ENCODE data around the gene TPCN1.

TPCN1 gene

DNA sequence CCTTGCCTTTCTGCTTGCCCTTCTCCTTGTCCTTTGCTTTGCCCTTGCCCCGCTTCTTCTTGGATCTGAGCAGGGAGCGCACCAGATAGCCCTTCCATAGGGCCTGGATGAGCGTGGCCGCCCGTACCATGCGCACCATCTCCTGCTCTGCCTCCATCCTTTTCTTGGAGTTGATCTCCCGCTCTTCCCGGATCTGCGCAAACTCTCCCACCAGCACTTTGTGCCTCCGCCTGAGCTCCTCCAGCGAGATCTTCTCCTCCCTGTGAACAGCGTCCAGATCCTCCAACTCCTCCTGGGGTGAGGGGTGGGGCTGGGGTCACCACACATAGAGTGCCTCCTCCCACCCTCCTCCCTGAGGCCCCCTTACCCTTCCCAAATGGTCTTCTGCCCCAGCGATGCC lies 25.7 kb upstream of the TPCN1 start:
- no peak for DNase-seq (ENCODE audit: low spot score)
- TF ChIP-seq, protein P1, sequence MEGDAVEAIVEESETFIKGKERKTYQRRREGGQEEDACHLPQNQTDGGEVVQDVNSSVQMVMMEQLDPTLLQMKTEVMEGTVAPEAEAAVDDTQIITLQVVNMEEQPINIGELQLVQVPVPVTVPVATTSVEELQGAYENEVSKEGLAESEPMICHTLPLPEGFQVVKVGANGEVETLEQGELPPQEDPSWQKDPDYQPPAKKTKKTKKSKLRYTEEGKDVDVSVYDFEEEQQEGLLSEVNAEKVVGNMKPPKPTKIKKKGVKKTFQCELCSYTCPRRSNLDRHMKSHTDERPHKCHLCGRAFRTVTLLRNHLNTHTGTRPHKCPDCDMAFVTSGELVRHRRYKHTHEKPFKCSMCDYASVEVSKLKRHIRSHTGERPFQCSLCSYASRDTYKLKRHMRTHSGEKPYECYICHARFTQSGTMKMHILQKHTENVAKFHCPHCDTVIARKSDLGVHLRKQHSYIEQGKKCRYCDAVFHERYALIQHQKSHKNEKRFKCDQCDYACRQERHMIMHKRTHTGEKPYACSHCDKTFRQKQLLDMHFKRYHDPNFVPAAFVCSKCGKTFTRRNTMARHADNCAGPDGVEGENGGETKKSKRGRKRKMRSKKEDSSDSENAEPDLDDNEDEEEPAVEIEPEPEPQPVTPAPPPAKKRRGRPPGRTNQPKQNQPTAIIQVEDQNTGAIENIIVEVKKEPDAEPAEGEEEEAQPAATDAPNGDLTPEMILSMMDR (IDR thresholded peaks at IDR 0.05; ENCODE audit: extremely low read depth, insufficient read depth, missing control alignments) = no peak
- in situ Hi-C loops (cut with MboI; ENCODE audit: low pct_unique_long_range_greater_than_20kb, low sequenced_read_pairs, unreplicated experiment) = loop anchor here (25.0 kb wide), 1 partner anchor 217 kb away; the partner anchor contains the start of genes SDS and SDSL

DNA sequence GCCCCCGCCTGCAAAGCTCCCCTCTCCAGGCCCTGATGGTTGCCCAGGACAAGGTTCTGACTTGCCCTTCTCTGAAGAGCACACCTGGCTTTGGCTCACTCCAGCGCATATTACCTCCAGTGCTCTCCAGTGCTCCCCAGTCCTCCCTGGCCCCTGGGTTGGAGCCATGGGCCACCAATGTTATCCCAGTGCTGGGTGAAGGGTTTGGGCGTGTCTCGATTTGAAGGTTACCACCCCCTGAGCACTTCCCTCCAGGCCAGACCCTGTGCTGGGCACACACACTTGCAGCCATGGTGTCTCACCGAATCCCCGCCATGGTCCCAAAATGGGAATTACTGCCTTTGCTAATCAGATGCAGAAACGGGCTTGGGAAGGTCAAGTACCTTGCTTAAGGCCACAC lies 24.7 kb upstream of the TPCN1 start:
- in situ Hi-C loops (cut with MboI; ENCODE audit: low pct_unique_long_range_greater_than_20kb, low sequenced_read_pairs, unreplicated experiment) = loop anchor here (25.0 kb wide), 1 partner anchor 216 kb away; the partner anchor contains the start of genes SDS and SDSL
- TF ChIP-seq, protein P1 (IDR thresholded peaks at IDR 0.05; ENCODE audit: extremely low read depth, insufficient read depth, missing control alignments) = no peak
- no peak for DNase-seq (ENCODE audit: low spot score)

DNA sequence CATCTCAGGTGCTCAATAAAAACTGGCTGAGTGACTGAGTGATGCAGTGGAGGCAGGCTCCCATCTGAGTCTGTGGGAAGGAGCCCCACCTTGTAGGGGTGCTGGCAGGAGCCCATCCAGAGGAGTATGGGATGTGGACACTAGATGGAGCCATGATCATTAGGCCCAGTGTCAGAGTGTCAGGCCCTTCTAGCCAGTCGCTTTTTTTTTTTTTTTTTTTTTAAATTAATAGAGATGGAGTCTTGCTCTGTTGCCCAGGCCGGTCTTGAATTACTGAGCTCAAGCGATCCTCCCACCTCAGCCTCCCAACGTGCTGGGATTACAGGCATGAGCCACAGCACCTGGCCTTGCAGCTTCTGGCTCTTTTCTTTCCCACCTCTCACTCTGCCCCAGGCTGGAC lies 24.3 kb upstream of the TPCN1 start:
- peak; percentile 90 for DNase-seq (ENCODE audit: low spot score)
- TF ChIP-seq, protein P1 (IDR thresholded peaks at IDR 0.05; ENCODE audit: extremely low read depth, insufficient read depth, missing control alignments) = peak; percentile 78
- in situ Hi-C loops (cut with MboI; ENCODE audit: low pct_unique_long_range_greater_than_20kb, low sequenced_read_pairs, unreplicated experiment) = loop anchor here (25.0 kb wide), 1 partner anchor 215 kb away; the partner anchor contains the start of genes SDS and SDSL

DNA sequence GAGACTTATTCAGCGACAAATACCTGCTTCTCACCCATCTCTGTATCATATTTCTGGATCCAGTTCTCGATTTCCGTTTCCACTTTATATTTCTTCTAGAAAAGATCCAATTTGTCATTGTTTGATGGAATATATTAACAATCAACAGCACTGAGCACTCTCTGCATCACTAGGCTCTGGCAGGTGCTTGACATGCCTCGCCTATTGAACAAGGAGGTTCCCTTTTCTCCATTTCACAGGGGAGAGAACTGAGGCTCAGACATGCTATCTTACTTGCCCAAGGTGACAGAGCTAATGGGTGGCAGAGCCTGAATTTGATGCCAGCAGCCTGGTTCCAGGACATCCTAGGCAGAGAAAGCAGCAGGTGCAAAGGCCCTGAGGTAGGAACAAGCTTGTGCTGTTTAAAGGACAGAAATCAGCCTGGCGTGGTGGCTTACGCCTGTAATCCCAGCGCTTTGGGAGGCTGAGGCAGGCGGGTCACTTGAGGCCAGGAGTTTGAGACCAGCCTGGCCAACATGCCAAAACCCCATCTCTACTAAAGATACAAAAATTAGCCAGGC lies 23.7 kb upstream of the TPCN1 start:
- in situ Hi-C loops (cut with MboI; ENCODE audit: low pct_unique_long_range_greater_than_20kb, low sequenced_read_pairs, unreplicated experiment) = loop anchor here (25.0 kb wide), 1 partner anchor 215 kb away; the partner anchor contains the start of genes SDS and SDSL
- DNase-seq (ENCODE audit: low spot score) = no peak
- TF ChIP-seq, protein P1 (IDR thresholded peaks at IDR 0.05; ENCODE audit: extremely low read depth, insufficient read depth, missing control alignments) = no peak

DNA sequence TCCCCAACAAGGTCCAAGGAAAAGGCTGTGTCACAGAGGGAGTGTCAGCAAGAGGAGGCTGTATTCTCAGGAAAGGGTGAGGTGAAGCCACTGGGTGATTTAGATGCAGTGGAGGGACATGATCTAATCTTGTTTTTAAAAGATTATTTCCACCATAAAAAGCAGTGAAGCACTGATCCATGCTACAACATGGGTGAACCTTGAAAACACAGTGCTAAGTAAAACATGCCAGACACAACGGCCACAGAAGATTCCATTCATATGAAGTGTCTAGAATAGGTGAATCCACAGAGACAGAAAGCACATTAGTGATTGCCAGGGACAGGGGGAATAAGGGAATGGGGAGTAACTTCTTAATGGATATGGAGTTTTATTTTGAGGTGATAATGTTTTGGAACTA lies 23.0 kb upstream of the TPCN1 start:
- no peak for DNase-seq (ENCODE audit: low spot score)
- in situ Hi-C loops (cut with MboI; ENCODE audit: low pct_unique_long_range_greater_than_20kb, low sequenced_read_pairs, unreplicated experiment) = loop anchor here (25.0 kb wide), 1 partner anchor 214 kb away; the partner anchor contains the start of genes SDS and SDSL
- TF ChIP-seq, protein P1 (IDR thresholded peaks at IDR 0.05; ENCODE audit: extremely low read depth, insufficient read depth, missing control alignments) = no peak

DNA sequence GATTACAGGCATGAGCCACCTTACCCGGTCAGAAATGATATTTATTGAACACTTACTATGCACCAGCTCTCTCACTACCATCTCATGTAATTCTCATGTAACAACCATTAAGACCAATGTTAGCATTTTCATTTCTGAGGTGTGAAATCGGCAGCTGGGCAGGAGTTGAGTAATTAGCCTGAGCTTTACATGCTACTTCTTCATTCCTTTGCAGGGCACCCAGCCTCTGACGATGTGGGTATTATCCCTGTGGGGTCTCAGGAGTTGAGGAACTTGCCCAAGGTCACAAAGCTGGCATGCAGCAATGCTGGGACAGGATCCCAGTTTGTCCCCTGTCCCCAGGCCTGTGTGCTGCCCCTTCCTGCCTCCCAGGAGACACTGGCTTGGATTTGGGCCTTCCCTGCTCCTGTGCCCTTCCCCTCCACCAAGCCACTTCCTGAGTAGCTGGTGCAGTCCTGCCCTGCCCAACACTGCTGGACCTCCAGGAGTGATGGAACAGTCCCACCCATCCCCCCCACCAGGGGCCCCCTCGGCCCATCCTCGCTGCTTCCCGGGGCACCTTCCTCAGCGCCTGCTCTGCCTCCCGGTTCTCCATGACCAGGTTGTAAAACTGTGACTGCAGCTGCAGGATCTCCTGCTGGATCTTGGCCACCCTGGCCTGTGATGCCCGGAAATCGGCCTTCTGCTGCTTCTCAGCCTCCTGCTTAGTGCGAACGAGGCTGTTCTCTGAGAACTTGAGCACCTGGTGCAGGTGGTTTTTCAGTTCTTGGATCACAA lies 21.1 kb upstream of the TPCN1 start:
- in situ Hi-C loops (cut with MboI; ENCODE audit: low pct_unique_long_range_greater_than_20kb, low sequenced_read_pairs, unreplicated experiment) = no loop called here
- DNase-seq (ENCODE audit: low spot score) = no peak
- TF ChIP-seq, protein P1 (IDR thresholded peaks at IDR 0.05; ENCODE audit: extremely low read depth, insufficient read depth, missing control alignments) = no peak
